Effector CD8-positive, alpha-beta T cell (primary cell): ENCODE results near the gene MTFR1L.

Experiments used
- DNase-seq: peaks from one replicate; lab custom pipeline; 2025; lab: John Stamatoyannopoulos, UW

MTFR1L gene

DNA sequence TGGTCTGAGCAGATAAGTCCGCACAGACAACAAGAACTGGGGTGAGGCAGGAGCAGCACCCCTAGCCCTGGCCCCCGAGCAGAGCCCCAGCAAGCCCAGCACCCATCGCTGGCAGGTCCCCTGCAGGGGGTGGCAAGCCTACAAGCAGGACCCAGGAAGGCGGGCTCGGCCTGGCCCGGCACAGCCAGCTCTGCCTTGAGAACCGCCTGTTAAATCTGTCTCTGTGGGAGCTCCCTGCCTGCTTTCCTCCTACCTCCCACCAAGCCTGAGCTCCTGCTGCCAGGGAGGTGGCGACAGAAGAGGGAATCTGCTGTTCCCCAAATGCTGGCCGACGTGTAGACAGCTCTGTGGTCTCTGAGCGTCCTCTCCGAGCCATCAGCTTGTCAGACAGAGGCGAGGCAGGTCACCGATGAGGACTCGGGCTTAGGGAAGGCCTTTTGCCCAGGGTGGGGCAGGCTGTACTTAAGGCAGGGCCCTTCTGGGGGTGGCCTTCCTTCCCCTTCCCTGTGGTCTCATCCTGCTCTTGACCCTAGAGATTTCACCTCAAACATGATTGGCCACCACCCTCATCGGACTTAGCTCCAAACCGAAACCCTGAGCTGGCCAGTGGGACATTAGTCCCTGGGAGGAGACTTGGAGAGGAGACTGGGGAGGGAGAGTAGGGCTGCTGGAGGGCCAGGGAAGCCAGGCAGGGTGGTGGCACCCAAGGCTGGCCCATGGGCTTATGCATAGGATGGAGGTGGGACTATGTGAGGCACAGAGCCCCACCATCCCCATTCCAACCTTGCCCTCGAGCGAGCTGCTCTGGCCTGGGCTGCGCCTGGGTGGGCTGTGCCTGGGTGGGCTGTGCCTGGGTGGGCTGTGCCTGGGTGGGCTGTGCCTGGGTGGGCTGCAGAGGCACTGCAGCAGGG, 12.0 kb upstream of the MTFR1L start:
- no peak for DNase-seq

DNA sequence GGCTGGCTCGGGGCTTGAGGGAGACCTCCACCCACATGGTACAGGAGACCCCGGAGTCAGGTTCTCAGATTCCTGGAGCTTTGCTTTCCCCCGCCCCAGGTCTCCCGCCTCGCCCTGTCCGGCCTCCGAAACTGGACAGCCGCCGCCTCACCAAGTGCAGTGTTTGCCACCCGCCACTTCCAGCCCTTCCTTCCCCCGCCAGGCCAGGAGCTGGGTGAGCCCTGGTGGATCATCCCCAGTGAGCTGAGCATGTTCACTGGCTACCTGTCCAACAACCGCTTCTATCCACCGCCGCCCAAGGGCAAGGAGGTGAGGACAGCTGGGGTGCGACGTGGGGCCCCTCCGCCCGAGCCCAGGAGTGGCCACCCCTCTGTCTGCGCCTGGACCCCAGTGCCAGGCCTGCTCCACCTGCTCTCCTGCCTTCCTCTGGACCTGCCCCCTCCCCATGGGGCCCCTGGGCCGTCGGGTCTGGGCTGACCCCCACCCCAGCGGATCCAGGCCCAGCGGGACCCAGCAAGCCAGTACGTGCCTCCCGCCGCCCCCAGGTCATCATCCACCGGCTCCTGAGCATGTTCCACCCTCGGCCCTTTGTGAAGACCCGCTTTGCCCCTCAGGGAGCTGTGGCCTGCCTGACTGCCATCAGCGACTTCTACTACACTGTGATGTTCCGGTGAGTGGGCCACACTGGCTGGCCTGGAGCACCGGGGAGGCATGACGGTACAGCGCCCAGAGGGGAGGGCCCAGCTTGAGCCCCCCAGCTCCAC, 11.1 kb upstream of the MTFR1L start:
- DNase-seq = no peak

GRCh38 chr1:25809283-25809926, 10.3 kb upstream of the MTFR1L start:
- no peak for DNase-seq

GRCh38 chr1:25809929-25810328, 9.8 kb upstream of the MTFR1L start:
- DNase-seq = no peak

DNA sequence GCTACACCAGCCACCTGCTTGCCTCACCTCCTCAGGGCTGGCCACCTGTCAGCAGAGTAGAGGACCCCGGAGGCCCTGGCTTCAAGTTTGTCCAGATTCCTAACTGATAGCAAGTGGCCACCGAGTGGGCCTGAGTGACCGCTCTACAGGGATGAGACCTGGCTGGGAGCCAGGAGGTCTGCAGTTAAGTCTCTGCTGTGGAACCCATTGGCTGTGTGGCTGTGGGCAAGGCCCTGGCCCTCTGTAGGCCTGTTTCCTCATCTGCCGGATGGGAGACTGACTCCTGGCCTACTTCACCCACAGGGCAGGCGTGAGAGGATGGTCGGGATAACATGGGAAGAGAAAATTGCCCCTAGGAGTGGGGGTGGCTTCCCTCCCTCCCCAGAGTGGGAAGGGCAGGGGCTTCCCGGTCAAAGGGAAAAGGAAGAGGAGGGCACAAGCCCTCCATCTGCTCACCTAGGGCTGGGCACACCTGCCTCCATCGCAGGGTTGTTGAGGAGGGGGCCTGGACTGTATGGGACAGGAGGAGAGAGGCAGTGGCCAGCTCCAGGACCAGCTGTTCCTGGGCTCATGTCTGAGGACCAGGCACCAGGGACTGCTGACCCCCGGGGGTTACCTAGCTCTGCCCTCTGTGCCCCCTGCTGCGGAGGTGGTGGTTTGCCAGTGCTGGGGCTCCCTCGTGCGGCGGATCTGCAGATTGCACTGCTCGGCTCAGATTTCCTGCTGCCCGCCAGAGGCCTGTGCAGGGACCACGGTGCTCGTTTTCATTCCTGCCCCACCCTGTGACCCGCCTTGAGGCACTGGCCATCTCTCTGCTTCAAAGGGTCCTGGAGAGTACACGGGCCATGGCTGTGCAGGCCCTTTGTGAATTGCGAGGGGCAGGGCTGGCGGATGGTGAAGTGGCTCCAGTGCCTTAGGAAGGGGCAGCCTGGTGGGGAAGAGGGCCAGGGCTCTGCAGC, 9.1 kb upstream of the MTFR1L start:
- DNase-seq = peak; percentile 69

- DNase-seq = no peak
Measured at GRCh38 chr1:25811384-25812082, 8.2 kb upstream of the MTFR1L start.

DNA sequence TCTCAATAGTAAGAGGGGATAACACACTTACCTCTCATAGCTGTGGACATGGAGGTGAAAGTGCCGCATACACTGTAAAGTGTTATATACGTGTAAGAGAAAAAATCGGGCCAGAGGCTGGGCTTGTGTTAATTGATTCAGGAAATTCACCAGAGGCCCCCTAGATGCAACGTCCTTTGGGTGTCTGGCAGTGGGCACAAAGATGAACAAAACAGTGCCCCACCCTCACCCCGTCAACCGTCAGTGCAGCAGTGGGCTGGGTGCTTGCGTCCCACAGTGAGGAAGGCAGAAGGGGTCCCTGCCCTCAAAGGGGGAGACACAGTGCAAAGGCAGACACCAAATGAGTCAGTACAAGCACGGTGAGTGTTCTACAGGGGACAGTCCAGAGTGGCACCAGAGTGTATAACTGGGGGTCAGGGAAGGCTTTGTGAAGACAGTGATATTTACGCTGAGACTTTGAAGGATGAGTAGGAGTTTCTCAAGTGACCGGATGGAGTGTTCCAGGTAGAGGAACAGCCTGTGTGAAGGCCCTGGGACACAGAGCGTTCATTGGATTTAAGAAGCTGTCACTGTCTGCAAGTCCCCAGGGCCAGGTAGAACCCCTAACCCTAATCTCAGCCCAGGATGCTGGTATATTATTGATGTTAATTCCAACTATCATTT, 6.6 kb upstream of the MTFR1L start:
- no peak for DNase-seq

- no peak for DNase-seq
Measured at GRCh38 chr1:25813734-25814471, 5.9 kb upstream of the MTFR1L start.

DNA sequence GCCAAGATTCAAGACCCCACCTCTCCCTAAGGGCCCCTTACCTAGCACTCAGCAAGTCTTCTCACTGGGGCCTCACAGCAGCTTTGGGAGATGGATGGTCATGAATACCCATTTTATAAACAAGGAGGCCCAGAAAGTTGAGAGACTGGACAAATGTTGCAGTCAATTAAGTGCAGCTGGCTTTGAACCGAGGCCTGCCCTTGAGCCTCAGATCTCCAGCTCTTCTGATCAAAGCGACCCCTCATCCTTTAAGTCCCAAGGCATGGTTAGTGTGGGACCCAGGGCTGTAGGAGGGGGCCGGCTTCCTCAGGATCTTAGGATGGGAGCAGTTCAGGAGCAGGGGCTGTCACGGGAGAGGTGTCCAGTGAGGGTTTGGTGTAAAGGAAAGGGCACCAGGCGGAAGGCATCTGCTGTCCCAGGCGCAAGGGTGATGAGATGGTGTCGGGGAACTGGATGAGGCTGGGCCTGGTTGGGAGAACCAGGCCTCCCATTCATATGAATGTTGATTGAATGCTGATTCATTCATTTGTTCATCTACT, 5.1 kb upstream of the MTFR1L start:
- DNase-seq = no peak

GRCh38 chr1:25815208-25816111, 4.3 kb upstream of the MTFR1L start:
- DNase-seq = no peak

DNA sequence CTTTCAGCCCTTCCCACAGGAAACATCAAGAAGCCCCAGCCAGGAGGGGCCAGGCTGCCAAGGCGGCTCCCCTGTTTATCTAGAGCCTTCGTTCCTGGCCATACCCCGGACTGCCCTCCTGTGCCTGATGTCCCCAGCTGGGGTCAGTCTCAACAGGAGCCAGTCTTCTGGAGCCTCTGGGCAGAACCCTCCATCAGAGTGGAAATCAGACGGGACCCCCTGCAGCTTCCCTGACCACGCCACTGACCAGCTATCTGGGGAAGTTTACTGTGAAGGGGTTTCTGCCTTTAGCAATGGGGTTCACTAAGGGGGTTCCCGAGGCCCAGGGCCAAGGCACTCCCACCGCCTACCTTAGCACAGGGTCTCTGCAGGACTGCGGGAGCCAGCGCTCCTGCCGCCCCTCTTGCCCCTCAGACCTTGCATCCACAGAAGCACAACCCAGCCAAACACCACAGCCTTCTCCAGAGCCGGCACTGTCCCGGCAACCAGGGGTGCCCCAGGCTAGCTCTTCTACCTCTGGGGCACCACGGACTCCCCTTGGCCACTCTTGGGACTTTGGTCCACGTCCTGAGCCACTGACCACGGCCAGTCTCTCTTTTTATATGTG, 3.5 kb upstream of the MTFR1L start:
- DNase-seq = no peak

DNA sequence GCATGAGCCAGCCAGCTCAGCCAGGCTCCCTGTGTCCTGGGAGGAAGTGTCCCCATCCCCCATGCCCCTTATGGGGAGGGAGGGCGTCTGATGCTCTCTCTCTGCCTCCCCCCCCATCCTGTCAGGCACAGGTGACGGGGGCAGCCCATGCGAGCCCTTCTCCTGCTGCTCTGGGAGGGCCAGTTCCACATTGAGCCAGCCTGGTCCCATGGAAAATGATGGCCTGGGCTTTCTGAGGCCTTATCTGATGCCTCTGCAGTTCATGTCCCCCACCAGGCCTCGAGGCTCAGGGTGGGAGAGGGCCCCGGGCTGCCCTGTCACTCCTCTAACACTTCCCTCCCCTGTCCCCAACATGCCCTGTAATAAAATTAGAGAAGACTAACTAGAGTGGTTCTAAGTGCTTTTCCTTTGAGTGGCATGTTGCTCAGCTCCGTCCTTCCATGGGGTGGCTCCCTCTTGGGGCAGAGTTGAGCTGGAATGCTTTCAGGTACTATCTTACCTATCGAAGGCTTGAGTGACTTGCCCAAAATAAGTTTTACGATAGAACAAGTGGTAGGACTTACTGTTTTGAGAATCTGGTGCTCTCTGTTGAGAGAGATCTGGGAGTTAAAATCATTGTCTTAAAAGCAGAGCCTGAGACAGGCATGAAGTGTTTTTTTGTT, 1.8 kb upstream of the MTFR1L start:
- no peak for DNase-seq

DNA sequence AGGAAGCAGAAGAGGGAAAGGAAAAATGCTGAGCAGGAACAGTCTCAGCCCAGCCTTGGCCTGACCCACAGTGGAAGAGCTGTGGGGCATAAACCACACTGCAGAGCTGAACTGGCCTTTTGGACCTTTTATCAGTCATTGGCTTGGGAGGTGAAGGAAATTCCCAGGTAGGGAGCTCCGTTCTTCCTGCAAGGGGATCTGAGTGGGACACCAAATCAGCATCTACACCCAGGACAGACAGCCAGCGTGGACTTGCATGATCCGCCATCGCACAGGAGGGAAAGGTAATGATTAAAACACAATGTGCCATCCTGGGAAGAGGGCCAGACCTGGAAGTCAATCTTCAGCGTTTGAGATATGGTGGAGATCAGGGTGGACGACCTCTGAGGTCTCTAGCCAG, 1.2 kb upstream of the MTFR1L start:
- DNase-seq = no peak

DNA sequence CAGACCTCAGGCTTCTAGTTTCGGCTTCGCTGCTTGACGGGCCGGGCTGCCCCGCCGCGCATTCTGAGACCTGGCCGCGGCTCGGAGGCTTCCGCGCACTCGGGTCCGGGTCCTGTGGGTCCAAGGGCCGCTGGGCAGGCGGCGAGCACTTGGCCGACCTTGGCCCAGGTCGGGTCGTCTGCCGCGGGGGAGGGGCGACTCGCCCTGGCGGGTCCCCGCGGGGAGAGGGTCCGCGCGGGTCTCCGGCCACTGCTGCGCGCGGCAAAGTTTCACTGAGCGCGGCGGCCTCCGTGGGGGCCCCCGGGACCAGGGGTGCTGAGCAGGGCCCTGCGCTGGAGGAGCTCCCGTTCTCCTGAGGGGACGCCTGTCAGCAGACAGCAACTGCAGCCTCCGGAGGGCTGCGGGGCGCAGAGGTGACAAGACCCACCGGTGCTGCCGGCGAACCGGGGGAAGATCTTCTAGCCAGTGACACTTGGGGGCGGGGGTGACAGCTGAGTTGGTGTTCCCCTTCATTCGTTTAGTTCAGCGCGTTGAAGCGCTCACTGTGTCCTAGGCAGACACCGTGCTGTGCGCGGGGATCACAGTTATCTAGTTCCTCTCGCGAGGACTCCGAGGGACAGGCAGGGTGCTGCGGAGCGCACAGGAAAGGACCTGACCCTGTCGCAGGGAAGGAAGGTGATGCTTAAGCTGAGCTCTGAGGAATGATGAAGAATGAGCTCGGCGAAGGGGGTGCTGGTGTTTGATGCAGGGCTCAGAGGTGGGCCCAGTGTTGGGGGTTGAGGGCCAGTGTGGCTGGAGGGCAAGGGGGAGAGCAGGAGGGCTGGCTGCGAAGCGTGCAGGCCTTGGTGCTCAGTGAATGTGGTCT, 725 bp downstream of the MTFR1L start:
- DNase-seq = peak; percentile 56

DNA sequence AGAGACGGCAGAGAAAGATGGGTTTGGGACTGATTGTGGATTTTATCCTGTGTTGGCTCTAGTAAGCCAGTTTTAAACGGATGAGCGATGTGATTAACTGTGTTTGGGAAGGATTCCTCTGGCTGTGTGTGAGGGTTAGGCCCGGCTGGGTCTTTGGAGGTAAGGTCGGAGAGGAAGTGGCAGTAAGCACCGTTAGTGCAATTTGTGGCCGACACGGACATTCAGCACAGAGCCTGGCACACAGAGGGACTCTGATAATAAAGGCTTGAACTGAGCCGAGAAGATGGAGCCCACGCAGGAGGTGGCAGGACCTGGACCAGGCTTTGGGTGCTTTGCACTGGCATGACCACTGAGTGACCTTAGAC, 1.3 kb downstream of the MTFR1L start:
- no peak for DNase-seq

GRCh38 chr1:25821630-25822091, 1.9 kb downstream of the MTFR1L start:
- DNase-seq = no peak
